Measurements from ENCODE around the gene PRKCE.

PRKCE gene

GRCh38 chr2:46009772-46010171, 358.3 kb downstream of the PRKCE start:
- TF ChIP-seq, protein P1, sequence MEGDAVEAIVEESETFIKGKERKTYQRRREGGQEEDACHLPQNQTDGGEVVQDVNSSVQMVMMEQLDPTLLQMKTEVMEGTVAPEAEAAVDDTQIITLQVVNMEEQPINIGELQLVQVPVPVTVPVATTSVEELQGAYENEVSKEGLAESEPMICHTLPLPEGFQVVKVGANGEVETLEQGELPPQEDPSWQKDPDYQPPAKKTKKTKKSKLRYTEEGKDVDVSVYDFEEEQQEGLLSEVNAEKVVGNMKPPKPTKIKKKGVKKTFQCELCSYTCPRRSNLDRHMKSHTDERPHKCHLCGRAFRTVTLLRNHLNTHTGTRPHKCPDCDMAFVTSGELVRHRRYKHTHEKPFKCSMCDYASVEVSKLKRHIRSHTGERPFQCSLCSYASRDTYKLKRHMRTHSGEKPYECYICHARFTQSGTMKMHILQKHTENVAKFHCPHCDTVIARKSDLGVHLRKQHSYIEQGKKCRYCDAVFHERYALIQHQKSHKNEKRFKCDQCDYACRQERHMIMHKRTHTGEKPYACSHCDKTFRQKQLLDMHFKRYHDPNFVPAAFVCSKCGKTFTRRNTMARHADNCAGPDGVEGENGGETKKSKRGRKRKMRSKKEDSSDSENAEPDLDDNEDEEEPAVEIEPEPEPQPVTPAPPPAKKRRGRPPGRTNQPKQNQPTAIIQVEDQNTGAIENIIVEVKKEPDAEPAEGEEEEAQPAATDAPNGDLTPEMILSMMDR (IDR thresholded peaks at IDR 0.05), result no peak

GRCh38 chr2:46010223-46010924, 358.9 kb downstream of the PRKCE start:
- TF ChIP-seq, protein P1 (IDR thresholded peaks at IDR 0.05), result no peak

GRCh38 chr2:46010925-46011490, 359.5 kb downstream of the PRKCE start:
- TF ChIP-seq, protein P1 (IDR thresholded peaks at IDR 0.05), result peak; percentile 55

DNA sequence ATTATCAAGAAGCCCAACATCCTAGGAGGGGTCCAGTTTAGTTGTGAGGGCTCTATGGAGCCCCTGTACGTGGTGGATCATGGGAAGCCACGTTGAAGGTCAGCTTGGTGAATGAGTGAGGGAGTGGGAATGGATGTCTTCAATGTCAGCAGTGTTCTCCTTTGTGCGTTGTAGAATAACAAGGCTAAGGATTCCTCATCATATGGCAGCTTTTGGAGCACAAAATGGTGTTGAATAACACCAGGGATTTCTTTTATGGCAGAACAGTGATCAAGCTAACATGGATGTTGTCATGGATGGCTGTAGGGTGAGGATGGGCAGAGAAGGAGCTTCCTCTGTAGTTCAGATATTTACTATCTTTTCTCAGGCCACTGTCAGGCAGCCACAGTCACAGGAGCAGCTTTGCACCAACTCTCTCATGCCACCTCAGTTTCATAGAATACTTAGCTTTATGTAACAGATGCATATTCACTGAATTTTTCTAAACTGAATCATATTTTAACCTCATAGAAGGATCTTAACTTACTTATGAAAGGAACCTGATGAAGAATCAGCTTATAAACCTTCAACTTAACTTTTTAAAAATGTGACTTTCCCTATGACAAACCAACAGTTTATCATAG, 361.3 kb downstream of the PRKCE start:
- TF ChIP-seq, protein P1 (IDR thresholded peaks at IDR 0.05), result no peak

- TF ChIP-seq, protein P1 (IDR thresholded peaks at IDR 0.05), result no peak
Observed at GRCh38 chr2:46013726-46014125, 362.3 kb downstream of the PRKCE start.

DNA sequence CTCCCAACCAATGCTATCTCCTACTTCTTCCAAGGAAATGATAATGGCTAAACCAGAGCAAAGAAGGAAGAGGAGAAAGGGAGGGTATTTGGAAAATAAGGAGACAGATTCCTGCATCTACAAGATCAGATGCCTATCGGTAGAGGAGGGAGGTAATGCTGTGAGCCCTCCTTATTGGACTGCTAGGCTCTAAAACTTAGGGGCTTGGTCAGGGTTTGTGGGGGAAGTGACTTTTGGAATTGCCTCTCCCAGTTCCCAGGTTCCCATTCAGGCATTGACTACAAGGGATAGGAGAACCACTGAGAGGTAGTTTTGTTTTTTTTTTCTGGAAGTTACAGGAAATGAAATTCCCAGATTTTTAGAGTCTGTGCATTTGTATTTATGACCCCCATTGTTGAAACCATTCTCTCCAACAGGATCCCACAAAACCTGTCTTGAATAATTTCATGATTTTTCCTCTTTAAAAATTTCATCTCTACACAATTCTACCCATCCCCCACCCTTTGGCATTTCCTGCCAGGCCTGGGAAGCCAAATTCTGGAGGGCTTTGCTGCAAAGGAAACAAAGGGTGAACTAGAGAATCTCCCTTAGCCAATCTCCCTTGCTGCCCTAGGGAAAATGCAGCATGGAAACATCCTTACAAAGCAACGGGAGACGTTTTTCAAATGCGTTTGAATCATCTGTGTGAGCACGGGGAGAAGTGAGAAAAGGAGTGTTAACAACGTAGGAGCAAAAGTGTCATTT, 363.6 kb downstream of the PRKCE start:
- TF ChIP-seq, protein P1 (IDR thresholded peaks at IDR 0.05), result no peak

DNA sequence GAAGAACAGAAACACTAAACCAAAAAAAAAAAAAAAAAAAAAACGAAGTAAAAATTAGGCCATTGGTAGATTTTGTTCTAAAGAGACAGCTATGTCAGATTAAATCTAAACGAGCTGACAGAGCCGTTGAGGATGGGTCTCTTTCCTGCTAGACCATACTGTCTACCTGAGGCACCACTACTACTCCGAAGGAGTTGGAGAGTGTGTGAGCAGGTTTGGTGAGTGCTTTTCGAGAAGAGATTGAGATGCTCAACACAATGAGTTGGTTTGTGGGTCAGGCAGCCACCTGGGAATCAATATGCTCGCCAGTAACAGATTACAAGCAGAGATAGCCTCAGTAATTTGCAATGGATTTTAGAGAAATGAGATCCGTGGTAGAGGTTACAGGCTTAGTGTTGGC, 364.2 kb downstream of the PRKCE start:
- TF ChIP-seq, protein P1 (IDR thresholded peaks at IDR 0.05), result no peak

All from LNCAP (cell line).